NCI-H446 treated with DMSO at 0.1 percent for 48 hours (cell line): ENCODE results near the gene ALOX15.
"Not testable (repeated sequence)": the region's sequence is repeated elsewhere in the genome, so short reads cannot be mapped to it uniquely, and the experiment has no call there.

ENCODE experiments used
- DNase-seq: peaks from one replicate; lab custom pipeline; 2025; lab: John Stamatoyannopoulos, UW

The ALOX15 gene, protein sequence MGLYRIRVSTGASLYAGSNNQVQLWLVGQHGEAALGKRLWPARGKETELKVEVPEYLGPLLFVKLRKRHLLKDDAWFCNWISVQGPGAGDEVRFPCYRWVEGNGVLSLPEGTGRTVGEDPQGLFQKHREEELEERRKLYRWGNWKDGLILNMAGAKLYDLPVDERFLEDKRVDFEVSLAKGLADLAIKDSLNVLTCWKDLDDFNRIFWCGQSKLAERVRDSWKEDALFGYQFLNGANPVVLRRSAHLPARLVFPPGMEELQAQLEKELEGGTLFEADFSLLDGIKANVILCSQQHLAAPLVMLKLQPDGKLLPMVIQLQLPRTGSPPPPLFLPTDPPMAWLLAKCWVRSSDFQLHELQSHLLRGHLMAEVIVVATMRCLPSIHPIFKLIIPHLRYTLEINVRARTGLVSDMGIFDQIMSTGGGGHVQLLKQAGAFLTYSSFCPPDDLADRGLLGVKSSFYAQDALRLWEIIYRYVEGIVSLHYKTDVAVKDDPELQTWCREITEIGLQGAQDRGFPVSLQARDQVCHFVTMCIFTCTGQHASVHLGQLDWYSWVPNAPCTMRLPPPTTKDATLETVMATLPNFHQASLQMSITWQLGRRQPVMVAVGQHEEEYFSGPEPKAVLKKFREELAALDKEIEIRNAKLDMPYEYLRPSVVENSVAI

DNA sequence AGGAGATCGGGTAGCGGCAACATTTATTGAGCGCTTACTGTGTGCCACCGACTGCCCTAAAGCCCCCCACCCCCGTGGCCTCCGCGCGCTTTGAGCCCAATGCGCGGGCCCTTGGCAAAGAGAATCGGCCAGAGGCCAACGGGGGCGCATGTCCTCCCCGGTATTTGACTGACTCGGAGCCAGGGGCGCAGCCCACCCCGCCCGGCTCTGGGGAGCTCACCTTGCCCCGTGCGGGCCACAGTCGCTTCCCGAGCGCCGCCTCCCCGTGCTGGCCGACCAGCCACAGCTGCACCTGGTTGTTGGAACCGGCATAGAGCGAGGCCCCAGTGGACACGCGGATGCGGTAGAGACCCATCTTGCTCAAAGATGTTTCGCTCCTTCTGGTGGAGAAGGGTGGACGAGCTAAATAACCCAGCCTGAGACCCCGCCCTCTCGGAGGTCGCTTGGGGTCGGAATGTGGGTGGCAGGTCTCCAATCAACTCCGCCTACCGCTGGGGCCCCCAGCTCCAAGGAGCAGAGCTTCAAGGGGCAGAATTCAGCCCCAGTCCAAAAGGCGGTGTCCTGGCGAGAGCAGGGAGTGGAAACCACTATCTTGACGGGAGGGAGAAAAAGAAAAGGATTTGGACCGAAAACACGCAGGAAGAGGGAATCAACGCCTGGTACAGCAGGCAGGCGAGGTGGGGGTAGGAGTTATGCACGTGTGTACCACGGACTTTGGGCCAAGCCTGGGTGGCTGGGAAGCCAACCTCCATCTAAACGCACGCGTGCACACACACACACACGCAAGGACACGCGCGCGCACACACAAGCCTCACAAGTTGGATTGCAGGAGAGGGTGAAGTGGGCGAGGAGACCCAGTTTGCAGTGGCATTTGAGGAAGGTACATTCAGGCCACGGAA, at the start of gene ALOX15:
ALOX15 (minus strand) TSS at position 382 of the 899 bp plus-strand sequence; CDS start at position 355, 27 bp downstream.
- no peak for DNase-seq

DNA sequence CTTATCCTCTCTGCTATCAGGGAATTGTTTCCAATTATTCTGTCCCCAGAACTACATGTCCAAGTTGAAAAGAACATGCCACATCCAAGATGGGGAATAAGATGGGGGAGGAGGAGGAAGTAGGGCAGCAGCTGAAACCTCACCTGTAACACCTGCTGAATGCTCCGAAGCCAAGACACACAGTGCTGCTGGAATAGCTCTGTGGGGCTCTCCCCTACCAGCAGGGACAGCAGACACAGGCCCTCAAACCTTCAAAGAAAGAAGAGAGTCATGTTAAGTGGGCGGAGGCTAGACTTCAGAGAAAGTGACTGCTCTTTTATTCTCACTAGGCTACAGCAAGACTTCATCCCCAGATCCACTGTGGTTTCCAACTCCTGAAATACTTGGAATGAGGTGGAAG, 49.3 kb upstream of the ALOX15 start:
- DNase-seq: no peak

DNA sequence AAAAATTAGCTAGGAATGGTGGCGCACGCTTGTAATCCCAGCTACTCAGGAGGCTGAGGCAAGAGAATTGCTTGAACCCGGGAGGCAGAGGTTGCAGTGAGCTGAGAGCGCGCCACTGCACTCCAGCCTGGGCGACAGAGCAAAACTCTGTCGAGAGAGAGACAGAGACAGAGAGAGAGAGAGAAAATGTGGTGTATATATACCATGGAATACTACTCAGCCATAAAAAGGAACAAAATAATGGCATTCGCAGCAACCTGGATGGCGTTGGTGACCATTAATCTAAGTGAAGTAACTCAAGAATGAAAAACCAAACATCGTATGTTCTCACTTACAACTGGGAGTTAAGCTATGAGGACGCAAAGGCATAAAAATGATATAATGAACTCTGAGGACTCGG, 48.4 kb upstream of the ALOX15 start:
- not testable (repeated sequence) for DNase-seq

DNA sequence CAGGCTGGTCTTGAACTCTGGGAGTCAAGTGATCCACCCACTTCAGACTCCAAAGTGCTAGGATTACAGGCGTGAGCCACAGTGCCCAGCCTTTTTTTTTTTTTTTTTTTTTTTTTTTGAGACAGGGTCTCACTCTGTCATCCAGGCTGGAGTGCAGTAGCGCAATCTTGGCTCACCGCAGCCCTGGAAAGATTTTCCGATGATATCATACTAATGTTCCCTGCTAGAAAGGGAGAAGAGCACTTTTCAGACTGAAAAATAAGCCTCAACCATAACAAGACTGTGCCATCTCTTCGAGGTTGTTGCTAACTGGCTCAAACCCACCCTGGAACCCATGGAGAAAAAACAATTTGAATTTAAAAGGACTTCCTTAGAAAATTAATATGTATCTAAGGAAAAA, 42.3 kb upstream of the ALOX15 start:
- not testable (repeated sequence) for DNase-seq

- no peak for DNase-seq
Observed at GRCh38 chr17:4679658-4680057, 38.2 kb upstream of the ALOX15 start.

DNA sequence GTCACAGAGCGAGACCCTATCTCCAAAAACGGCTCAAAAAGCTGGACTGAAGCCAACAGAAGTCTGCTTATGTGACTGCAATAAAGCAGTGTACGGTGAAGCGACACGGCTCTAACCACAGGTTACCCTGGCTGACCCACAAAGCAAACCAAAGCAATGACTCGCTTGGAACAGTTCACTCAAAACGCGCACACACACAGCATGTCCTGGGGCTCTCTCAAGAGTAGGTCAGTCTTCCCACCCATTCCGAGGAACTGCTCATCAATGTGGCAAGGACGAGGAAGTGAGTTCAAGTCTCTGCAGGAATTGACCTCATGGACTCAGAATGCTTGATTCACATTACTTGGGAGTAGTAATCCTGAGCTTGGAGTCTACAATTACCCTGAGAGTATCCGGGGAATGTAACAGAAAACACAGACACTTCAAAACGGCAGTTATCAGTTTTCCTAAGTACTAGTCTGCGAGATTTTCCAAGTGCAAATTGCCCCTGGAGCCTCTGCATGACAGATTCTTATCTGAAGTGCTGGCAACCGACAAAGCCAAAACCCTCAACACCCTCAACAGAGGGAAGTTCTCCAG, 37.1 kb upstream of the ALOX15 start:
- DNase-seq: no peak

GRCh38 chr17:4676791-4677190, 35.3 kb upstream of the ALOX15 start:
- no peak for DNase-seq

GRCh38 chr17:4675791-4676190, 34.3 kb upstream of the ALOX15 start:
- no peak for DNase-seq

GRCh38 chr17:4674685-4674998, 33.2 kb upstream of the ALOX15 start:
- no peak for DNase-seq

DNA sequence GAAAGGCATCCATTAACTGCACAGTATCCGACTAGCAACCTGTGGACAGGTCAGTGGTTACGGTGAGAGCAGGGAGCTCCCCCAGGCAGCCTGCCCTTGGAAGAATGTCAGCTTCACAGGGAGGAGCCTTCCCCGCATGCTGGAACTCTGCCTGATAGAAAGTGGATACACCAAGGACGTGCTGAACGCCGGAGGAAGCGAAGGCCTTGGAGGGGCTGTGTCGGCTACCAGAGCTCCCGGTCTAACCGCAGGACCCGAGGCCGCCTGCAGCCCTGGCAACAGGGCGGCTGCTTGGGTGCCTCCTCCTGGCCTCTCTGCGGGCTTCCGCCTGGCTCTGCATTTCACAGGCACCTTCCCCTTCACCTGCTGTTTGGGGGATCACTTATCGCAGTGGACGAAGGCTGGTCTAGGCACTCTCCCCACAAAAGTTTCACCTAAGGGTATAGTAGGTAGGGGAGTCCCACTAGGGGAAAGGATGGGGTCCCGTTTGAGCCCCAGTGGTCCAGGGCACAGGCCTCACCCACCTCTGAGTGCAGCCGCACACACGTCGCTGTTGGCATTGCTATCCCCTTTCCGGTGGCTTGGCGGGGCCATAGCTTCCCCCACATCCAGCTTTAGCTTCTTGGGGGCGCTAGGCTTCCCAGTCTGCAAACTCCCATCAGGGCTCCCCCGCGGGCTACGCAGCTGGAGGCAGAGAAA, 32.7 kb upstream of the ALOX15 start:
- DNase-seq: no peak

- DNase-seq: no peak
Observed at GRCh38 chr17:4673169-4673568, 31.7 kb upstream of the ALOX15 start.

GRCh38 chr17:4672751-4673150, 31.3 kb upstream of the ALOX15 start:
- DNase-seq: no peak

DNA sequence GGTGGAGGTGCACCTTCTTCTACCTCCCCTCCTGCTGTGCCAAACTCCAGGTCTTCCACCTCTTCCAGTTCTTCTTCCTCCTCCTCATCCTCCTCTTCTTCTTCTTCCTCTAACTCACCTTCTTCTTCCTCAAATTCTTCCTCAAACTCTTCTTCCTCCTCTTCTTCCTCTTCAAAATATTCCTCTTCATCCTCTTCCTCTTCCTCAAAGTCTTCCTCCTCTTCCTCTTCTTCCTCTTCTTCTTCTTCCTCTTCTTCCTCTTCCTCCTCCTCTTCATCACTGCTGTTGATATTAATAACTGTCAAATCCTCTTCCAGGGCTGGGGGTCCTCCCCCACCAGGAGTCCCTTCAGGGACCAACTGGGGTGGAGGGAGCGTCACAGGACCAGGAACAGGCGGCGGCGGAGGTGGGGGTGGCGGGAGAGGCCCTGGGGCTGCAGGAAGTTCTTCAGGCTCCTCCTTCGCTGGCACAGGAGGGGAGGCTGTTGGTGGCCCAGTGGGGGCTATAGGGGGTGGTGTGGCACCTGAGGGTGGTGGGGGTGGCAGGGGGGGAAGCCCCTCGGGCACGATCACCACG, 30.7 kb upstream of the ALOX15 start:
- DNase-seq: no peak

- DNase-seq: no peak
Observed at GRCh38 chr17:4667166-4667565, 25.7 kb upstream of the ALOX15 start.

DNA sequence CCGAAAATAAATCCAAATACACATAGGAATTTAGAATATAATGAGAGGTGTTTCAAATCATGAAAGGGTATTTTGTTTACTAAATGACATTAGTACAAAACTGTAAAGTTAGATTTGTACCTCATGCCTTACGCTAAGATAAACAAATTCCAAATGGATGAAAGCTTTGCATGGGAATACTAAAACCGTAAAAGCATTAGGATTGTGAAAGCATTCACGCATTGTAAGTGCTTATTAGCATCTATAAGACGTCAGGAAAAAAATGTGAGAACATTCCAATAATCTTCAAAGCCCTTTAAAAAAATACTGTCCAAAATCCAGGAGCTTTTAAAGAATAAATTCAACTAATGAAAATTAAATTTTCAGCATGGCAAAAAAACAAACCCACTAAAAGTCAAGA, 24.8 kb upstream of the ALOX15 start:
- no peak for DNase-seq

DNA sequence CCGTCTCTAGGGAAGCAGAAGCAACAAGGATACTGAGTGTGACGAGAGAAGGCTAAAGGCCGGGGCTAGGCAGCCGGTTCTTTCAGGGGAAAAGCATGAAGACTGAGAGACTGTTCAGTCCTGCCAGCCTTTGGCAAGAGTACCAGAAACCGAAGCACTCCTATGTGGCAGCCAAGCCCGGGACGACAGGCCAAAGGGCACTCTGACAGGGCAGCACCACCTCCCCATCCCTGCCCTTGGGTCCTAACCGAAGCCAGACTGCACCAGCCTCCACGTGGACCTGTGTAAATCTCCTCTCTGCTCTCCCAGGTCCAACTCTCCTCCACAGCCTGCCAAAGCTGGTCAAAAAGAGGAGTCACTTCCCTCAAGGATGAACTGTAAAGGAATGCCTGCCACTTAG, 23.5 kb upstream of the ALOX15 start:
- DNase-seq: no peak

GRCh38 chr17:4664230-4664629, 22.8 kb upstream of the ALOX15 start:
- DNase-seq: no peak

- no peak for DNase-seq
Observed at GRCh38 chr17:4663711-4664110, 22.2 kb upstream of the ALOX15 start.

DNA sequence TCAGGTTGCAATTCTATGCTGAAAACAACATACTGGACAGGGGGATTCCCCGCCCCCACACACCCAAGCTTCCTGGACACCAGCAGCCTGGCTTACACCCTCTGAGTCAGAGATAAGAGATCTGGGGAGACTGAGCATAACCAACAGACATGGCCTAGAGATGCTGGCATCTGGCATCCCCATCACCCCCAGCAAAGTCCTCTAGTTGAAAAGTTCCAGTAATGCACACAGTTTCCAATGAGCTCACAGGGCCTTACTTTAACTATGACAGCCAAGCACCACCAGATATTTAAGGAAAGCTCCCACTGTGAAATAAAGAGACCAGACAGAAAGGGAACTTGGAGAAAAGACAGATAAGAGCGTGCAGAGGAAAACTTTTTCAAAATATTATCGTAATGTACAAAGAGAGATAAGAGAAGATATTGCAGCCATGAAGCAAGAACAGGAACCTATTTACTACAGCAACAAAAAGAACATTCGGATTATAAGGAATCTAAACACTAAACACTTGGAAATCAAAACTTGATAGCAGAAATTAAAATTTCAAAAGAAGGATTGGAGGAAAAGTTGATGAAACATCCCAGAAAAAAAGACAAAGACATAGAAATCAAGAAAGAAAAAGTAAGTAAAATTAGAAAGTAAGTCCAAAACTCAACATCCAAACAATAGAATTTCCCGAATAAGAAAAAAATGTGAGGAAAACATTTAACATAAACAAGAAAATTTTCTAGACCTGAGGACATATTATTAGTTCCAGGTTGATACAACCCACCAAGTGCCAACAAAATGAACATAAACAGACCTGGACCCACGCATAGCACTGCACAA, 17.2 kb upstream of the ALOX15 start:
- no peak for DNase-seq

DNA sequence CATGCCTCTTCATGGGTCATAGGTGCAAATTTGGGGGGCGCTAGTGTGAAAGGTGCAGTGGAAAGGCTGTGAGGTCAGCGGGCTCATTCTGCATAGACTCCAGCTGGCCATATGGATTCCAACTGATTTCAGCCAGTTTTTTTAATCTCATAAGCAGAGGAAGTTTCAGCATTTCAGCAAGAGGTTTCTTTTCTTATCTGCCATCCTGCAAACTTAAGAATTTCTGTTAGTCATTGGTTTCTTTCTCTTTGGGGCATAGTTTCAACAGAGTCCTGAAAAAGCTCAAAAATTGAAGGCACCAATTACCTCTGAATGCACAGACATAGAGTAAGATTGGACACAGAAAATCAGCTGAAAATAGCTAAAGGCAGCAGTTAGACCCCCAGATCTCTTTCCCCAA, 16.2 kb upstream of the ALOX15 start:
- no peak for DNase-seq
